ENCODE results near the gene SPATC1L. TPM values are rescaled to one million over a fixed set of nuclear protein-coding genes. Genes with fewer than 3 reads are reported as not detected.
"Not testable (repeated sequence)": the region's sequence is repeated elsewhere in the genome, so short reads cannot be mapped to it uniquely, and the experiment has no call there.

The SPATC1L gene
- polyA plus RNA-seq, 1 donor from 2014 or later, result 20.6 TPM

GRCh38 chr21:46171585-46171984, 12.7 kb downstream of the SPATC1L start:
- Histone ChIP-seq H3K9ac (ENCODE audit: low read length) (no peak overlapping the region), H3K27me3 (ENCODE audit: insufficient read depth, low read depth, low read length) (no peaks in the 10 kb centered on the region), H4K20me1 (ENCODE audit: insufficient read depth) (no peaks in the 10 kb centered on the region), H3K36me3 (ENCODE audit: insufficient read depth, low read length) (peaks cover 3% of the 10 kb centered on the region), H2AFZ (ENCODE audit: low read depth, low read length) (no peak overlapping the region), H3F3A (ENCODE audit: insufficient read depth, low read length, poor library complexity, severe bottlenecking) (no peaks in the 10 kb centered on the region), H3K9me2 (ENCODE audit: insufficient read depth, low read length) (no peaks in the 10 kb centered on the region), H3K9me3 (ENCODE audit: low read length) (no peaks in the 10 kb centered on the region), H3K27ac (ENCODE audit: low read length) (no peak overlapping the region), H3K4me2 (ENCODE audit: low read length) (no peak overlapping the region), H3K79me2 (replicated peaks; ENCODE audit: insufficient read depth, low read length) (no peaks in the 10 kb centered on the region), H3K4me3 (ENCODE audit: low read length) (no peak overlapping the region)
- no peak for TF ChIP-seq TAF1 (IDR thresholded peaks at IDR 0.05; ENCODE audit: low read depth)
- no peak for TF ChIP-seq EP300 (conservative IDR thresholded peaks at IDR 0.05; ENCODE audit: poor library complexity, severe bottlenecking)
- TF ChIP-seq CTCF (IDR thresholded peaks at IDR 0.05; ENCODE audit: poor library complexity, severe bottlenecking), result no peak
- no peak for TF ChIP-seq MXI1 (conservative IDR thresholded peaks at IDR 0.05; ENCODE audit: poor library complexity, severe bottlenecking)
- no peak for TF ChIP-seq POLR2AphosphoS5 (IDR thresholded peaks at IDR 0.05)
- no peak for TF ChIP-seq REST (IDR thresholded peaks at IDR 0.05; ENCODE audit: borderline replicate concordance)
- TF ChIP-seq RAD21 (conservative IDR thresholded peaks at IDR 0.05), result no peak
- no peak for TF ChIP-seq EZH2 (IDR thresholded peaks at IDR 0.05; ENCODE audit: borderline replicate concordance, insufficient read depth, low read length, poor library complexity, severe bottlenecking)
- no peak for TF ChIP-seq SMC3 (conservative IDR thresholded peaks at IDR 0.05; ENCODE audit: poor library complexity)

GRCh38 chr21:46170436-46171193, 13.6 kb downstream of the SPATC1L start:
- H3F3A ChIP-seq (ENCODE audit: insufficient read depth, low read length, poor library complexity, severe bottlenecking); H3K4me3 ChIP-seq (ENCODE audit: low read length); H4K20me1 ChIP-seq (ENCODE audit: insufficient read depth); H3K27ac ChIP-seq (ENCODE audit: low read length); H3K9ac ChIP-seq (ENCODE audit: low read length); H3K9me2 ChIP-seq (ENCODE audit: insufficient read depth, low read length); H3K9me3 ChIP-seq (ENCODE audit: low read length); H3K36me3 ChIP-seq (ENCODE audit: insufficient read depth, low read length); H3K27me3 ChIP-seq (ENCODE audit: insufficient read depth, low read depth, low read length); H3K4me2 ChIP-seq (ENCODE audit: low read length); H2AFZ ChIP-seq (ENCODE audit: low read depth, low read length); H3K79me2 ChIP-seq (replicated peaks; ENCODE audit: insufficient read depth, low read length): not testable (repeated sequence)
